H1 (cell line): Measurements from ENCODE around the gene ARFGAP3. TPM values are rescaled to one million over a fixed set of nuclear protein-coding genes. Genes with fewer than 3 reads are reported as not detected.

Source experiments
- CHD7 ChIP-seq: fragments of 300-600 bp; sonication (generic); IDR thresholded peaks from 2 replicates; pipeline ENCODE4 v1.7.1; 2012; ENCODE audit warnings: low read length, moderate library complexity, mild to moderate bottlenecking, inconsistent platforms; ENCODE audit not compliant: insufficient replicate concordance
- HDAC6 ChIP-seq: IDR thresholded peaks from one replicate; pipeline ENCODE4 v1.7.1; 2012; ENCODE audit warnings: low read depth, mild to moderate bottlenecking, inconsistent platforms, low read length, moderate library complexity
- MAFK ChIP-seq: IDR thresholded peaks from 2 replicates; pipeline ENCODE4 v1.6.1; 2012; ENCODE audit warnings: low read depth, mild to moderate bottlenecking, improper control_type of control experiment, low read length
- POLR2AphosphoS5 ChIP-seq: IDR thresholded peaks from 2 replicates; pipeline ENCODE4 v1.6.1; 2011; ENCODE audit warnings: low read depth, low read length
- RAD21 ChIP-seq, 2 experiments: IDR thresholded peaks in 1 of 2; conservative IDR thresholded peaks in 1 of 2; 2 replicates each; pipeline ENCODE4 v1.6.1; 2011; ENCODE audit warnings: low read depth in 2 of 2, low read length in 2 of 2, improper control_type of control experiment in 1 of 2, inconsistent platforms in 1 of 2, mild to moderate bottlenecking in 1 of 2, moderate library complexity in 1 of 2
- SAP30 ChIP-seq: fragments of 300-600 bp; sonication (generic); IDR thresholded peaks from 2 replicates; pipeline ENCODE4 v1.7.1; 2012; ENCODE audit warnings: low read length, moderate library complexity, mild to moderate bottlenecking, inconsistent platforms; ENCODE audit not compliant: insufficient read depth, insufficient replicate concordance
- SP2 ChIP-seq: IDR thresholded peaks from 2 replicates; pipeline ENCODE4 v1.6.1; 2012; ENCODE audit warnings: mild to moderate bottlenecking, low read length, inconsistent platforms
- SUZ12 ChIP-seq: fragments of 200-600 bp; sonication (generic); IDR thresholded peaks from 2 replicates; pipeline ENCODE4 v1.6.1; 2012; ENCODE audit warnings: mild to moderate bottlenecking, inconsistent platforms, low read length, moderate library complexity, mixed read lengths
- TCF12 ChIP-seq: IDR thresholded peaks from 2 replicates; pipeline ENCODE4 v1.6.1; 2011; ENCODE audit warnings: low read depth, mild to moderate bottlenecking, low read length
- polyA plus RNA-seq, 7 experiments: library from polyadenylated mRNA; depleted of rRNA in 3 of 7; stranded (reverse) in 5 of 7; unstranded in 2 of 7; fragments of >200 nt in 5 of 7; fragments of 200-250 nt in 2 of 7; gene quantifications; 1 replicate in 5 of 7; 2 replicates in 1 of 7; 4 replicates in 1 of 7; pipeline versions ENCODE4 v1.2.1 to v1.2.3, GENCODE V29; 2011 to 2013; ENCODE audit warnings: missing spikeins in 2 of 7, mixed read lengths in 2 of 7
- total RNA-seq: library from RNA; stranded (reverse); fragmentation: NEBNext Ultra II Directional; extraction: Animal tissue kit (Norgen Biotek cat#: 25700); gene quantifications from 2 replicates; pipeline ENCODE4 v1.2.1, GENCODE V29; 2021

The ARFGAP3 gene
- total and polyA plus RNA-seq, 2 of the 8 experiments (the other 6 are each of a cell fraction or from before 2014, with no cell fraction given) = 9.7 to 16.0 TPM

- TF ChIP-seq CHD7 (no peak), SAP30 (no peak), SUZ12 (no peak), HDAC6 (no peak), SP2 (no peak), POLR2AphosphoS5 (no peak), RAD21 (IDR thresholded peaks at IDR 0.05 in 1 of 2, conservative IDR thresholded peaks at IDR 0.05 in 1 of 2; ENCODE audit: low read depth in 2 of 2, low read length in 2 of 2) (no peak), MAFK (no peak), TCF12 (no peak)
These were observed 30.7 kb upstream of the ARFGAP3 start (continued) for GRCh38 chr22:42887523-42888507.
